Measurements from ENCODE around the gene NEDD4. TPM values are rescaled to one million over a fixed set of nuclear protein-coding genes. Genes with fewer than 3 reads are reported as not detected.
A peak's percentile ranks its signal among the peaks of the same experiment; 100 is the strongest.
"Not testable (repeated sequence)": the region's sequence is repeated elsewhere in the genome, so short reads cannot be mapped to it uniquely, and the experiment has no call there.

Gene NEDD4
- polyA plus RNA-seq, 3 donors: 13.6 to 15.5 (median 13.6) TPM

DNA sequence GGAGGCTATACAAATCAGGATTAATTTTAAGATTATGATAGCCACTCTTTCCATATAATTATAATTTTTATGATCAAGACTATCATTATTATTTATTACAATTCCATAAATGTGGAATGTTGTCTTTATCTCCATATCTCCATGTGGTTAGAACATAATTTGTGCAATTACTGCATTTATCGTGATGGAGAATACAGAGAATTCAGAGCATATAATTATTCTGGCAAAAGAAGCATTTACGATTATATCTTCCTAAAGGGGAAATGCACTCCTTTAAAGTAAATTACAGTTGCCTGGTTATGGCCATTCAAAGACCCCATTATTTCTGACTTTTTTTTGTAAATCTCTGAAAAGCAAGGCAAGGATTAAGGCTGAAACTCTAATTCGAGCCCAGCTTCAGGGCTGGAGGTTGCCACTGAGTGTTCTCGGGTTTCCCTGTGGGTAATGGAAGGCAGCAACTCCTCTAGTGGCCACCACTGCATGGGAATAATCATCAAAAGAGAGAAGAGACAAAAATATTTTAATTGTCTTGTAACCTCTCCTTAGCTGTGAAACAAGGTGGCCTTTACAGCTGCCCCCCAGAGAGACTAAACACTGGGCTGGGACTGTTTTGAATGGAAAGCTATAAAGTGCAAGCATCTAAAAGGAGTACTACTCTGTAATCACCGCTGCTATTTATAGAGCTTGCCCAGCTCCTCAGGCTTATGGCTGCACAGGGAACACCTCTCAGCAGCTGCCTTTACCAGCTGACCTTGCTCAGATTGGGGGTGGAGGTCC, 190.6 kb downstream of the NEDD4 start:
- no peak for DNase-seq (ENCODE audit: extremely low read depth in 1 of 11, low read depth in 9 of 11, low spot score in 4 of 11)

DNA sequence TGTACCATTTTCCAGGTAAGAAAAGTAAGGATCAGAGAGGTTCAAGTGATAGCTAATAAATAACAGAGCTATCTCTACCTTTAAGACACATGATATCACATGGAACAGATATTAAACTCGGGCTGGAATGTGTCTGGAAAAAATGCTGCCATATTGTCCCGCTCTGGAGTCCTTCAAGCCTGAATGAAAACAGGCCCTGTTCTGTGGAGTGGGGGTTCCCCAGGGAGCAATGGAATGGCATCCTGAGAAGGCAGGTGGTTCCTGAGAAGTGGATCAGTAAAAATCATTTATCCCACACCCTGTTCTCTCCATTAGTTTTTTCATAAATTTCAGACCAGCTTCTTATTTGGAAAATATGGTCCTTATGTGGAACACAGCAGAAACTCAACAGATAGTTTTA, 193.2 kb downstream of the NEDD4 start:
- no peak for DNase-seq (ENCODE audit: extremely low read depth in 1 of 11, low read depth in 9 of 11, low spot score in 4 of 11)

DNA sequence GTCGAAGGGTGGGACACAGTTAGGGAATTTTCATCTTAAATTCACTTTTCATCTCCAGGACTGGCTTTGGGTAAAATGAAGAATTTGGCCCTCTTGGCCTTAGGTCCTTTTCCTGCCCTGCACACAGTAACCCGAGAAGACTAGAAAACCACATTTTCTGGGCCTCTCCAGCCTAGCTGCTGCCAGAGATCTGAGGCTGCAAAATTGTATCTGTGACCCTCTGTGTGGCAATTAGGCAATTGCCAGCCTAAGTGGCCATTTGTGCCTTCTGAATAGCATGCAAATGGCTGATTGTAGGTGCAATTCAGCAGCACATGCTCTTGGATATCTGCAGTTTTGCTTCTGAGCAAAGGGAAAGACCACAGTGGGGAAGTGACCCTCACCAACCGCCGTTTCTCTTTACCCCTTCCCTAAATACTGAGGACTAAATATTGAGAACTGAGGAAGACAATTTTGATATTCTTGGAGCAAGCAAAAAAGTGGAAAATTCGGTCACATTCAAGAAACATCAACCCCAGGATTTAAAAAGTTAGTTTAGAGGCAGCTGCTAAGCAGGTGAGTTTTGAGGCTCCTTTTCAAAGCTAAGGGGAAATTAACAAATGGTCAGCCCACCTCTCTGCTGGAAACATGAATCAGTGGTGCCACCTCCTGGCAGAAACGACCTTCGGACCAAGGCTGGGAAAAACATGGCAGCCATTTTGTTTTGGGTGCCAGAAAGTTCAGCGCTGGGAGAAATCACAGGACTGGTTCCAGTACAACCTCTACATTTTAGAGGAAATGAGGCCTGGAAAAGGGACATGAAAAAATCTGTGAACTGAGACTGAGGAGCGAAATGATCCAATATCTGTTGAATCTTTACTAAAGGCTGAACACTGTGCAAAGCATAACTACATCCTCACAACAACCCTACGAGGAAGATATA, 193.9 kb downstream of the NEDD4 start:
- peak in 10 of 11 donors; percentile 47 to 73 (median 64) for DNase-seq (ENCODE audit: extremely low read depth in 1 of 11, low read depth in 9 of 11, low spot score in 4 of 11)

GRCh38 chr15:55796321-55796965, 197.0 kb downstream of the NEDD4 start:
- no peak for DNase-seq (ENCODE audit: extremely low read depth in 1 of 11, low read depth in 9 of 11, low spot score in 4 of 11)

- no peak for DNase-seq (ENCODE audit: extremely low read depth in 1 of 11, low read depth in 9 of 11, low spot score in 4 of 11)
These were observed 198.4 kb downstream of the NEDD4 start for GRCh38 chr15:55795031-55795430.

DNA sequence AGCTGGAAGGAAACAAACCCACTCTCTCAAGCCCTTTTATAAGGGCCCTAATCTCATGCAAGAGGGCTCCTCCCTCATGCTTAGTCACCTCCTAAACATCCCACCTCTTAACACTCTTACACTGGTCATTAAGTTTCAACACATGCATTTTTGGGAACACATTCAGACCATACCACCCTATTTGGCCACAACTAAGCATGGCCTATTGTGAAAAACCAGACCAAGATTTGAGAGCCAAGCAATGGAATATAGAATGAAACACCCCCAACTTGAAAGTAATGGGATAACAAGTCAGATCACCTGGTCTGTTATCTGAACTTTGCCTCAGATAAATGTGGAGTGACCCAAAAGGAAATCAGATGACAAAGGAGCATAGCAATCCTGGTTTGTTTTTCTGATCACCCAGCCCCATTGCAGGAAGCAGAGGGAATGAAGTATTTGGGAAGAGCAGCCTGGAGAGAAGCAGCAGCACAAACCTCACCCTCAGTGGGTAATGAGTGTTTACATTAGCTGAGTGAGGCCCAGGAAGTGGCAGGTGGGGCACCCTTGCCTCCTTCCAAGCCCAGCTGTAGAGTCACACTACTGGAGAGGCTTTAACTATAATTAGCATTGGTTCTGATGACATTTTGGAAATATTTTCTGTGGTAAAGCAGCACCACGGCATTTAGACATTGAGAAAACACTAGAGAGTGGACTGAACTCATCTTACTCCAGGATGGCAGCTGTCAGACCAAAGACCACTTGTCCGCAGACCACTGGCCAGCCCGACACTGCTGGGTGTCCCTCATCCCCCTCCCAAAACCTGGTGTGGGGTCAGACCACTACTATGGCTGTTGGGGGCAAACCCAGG, 201.6 kb downstream of the NEDD4 start:
- DNase-seq (ENCODE audit: extremely low read depth in 1 of 11, low read depth in 9 of 11, low spot score in 4 of 11): no peak

DNA sequence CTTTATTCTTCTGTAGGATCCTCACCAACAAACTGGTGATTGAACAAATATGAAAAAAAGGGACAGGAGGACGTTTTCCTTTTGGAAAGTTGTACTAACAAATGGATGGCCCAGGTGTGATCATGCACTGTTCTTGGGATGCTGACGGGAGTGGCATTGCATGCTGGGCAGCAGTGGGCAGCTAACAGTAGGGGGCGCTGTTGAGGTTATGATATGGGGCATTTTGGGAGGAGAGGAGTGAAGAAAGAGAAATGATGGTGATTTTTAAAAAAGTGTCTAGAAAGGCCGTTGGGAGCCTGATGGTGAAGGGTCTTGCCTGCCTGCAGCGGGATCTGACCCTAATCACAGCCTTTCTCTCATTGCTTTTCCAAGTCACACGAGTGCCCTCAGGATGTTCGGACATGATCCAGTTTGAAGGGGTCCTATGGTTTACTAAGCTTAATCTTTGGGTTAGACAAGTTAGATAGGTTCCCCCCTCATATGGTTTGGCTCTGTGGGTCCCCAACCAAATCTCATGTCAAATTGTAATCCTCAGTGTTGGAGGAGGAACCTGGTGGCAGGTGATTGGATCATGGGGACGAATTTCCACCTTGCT, 204.2 kb downstream of the NEDD4 start:
- no peak for DNase-seq (ENCODE audit: extremely low read depth in 1 of 11, low read depth in 9 of 11, low spot score in 4 of 11)

DNA sequence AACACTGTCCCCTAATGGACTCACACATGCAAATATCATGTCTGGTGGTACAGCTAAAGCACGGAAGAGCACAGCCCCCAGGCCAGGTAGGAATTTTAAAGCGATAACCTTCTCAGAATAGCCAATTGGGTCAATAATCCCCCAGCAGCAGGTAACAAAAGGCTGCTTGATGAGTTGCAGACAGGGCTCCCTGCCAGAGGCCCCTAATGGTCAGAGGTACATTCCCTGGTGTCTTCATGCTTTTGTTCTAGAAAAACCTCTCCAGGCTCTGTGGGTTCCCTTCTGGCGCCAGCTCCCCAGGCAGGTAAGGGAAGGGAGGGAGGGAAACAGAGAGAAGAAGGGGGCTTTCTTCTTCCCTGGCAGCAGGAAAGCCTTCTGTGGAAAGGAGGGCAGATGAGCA, 207.1 kb downstream of the NEDD4 start:
- DNase-seq (ENCODE audit: extremely low read depth in 1 of 11, low read depth in 9 of 11, low spot score in 4 of 11): no peak

GRCh38 chr15:55785593-55785992, 207.8 kb downstream of the NEDD4 start:
- DNase-seq (ENCODE audit: extremely low read depth in 1 of 11, low read depth in 9 of 11, low spot score in 4 of 11): not testable (repeated sequence)

DNA sequence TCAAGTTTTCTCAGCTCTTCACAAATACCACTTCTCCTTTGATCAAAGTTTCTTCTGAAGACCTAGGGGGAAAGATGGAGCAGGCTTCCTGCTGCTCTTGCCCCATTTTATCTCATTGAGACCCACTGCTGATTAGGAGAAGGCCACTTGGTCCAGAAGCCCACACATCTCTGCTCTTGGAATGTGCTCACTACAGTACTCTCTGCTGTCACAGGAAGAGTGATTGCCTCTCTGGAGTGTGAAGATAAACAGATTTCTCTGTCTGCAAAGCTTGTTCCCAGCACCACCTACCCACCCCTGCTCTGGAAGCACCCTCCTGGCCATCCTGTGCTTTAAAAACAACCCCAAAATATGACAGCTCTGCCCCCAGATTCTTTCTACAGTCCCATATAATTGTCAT, 209.1 kb downstream of the NEDD4 start:
- DNase-seq (ENCODE audit: extremely low read depth in 1 of 11, low read depth in 9 of 11, low spot score in 4 of 11): peak in 2 of 11 donors; percentile 26 to 39

DNA sequence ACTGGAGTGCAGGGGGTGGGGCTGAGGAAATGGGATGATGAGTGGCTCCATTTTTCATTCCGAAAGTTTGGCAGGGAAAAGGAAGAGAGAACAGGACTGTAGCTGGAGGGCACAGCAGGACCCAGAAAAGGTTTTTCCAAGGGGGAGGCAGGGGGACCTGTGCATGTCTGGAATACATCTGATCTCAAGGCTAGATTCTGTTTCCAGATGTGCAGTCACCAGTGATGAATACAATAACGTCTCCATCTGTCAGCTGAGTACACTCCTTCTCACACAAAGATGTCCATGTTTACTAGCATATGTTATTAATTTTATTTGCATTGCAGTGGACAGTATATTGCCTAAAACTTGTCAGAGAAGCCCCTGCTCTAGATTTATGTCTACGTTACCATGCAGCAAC, 210.5 kb downstream of the NEDD4 start:
- no peak for DNase-seq (ENCODE audit: extremely low read depth in 1 of 11, low read depth in 9 of 11, low spot score in 4 of 11)

DNA sequence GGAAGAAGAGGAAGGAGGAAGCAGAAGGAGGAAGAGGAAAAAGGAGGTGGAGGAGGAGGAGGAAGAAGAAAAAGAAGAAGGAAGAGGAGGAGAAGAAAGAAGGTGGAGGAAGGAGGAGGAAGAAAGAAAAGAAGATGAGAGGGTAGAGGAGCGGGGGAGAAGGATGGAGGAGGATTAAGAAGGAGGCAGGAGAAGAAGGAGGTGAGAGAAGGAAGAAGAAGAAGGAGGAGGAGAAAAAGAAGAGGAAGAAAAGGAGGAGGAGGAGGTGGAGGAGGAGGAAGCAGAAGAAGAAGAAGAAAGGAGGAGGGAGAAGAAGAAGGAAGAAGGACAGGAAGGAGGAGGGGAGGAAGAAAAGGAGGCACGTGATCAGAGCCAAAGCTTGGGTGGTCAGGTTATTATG, 213.1 kb downstream of the NEDD4 start:
- no peak for DNase-seq (ENCODE audit: extremely low read depth in 1 of 11, low read depth in 9 of 11, low spot score in 4 of 11)

- no peak for DNase-seq (ENCODE audit: extremely low read depth in 1 of 11, low read depth in 9 of 11, low spot score in 4 of 11)
These were observed 214.5 kb downstream of the NEDD4 start for GRCh38 chr15:55778932-55779331.

All from renal cortex interstitium (tissue), 11 donors.